ENCODE results near the gene TGDS.

- TF ChIP-seq GATA3 (IDR thresholded peaks at IDR 0.05; ENCODE audit: low read depth, low read length) (no peak), GATA2 (IDR thresholded peaks at IDR 0.05; ENCODE audit: low read depth, low read length) (no peak)
Measured at GRCh38 chr13:94561126-94561525, 34.8 kb downstream of the TGDS start.
